DMS 273 treated with DMSO at 0.1 percent for 48 hours (cell line): Measurements from ENCODE around the gene UBL7.

ENCODE experiments used
- DNase-seq: peaks from one replicate; lab custom pipeline; 2025; lab: John Stamatoyannopoulos, UW

UBL7 gene

DNA sequence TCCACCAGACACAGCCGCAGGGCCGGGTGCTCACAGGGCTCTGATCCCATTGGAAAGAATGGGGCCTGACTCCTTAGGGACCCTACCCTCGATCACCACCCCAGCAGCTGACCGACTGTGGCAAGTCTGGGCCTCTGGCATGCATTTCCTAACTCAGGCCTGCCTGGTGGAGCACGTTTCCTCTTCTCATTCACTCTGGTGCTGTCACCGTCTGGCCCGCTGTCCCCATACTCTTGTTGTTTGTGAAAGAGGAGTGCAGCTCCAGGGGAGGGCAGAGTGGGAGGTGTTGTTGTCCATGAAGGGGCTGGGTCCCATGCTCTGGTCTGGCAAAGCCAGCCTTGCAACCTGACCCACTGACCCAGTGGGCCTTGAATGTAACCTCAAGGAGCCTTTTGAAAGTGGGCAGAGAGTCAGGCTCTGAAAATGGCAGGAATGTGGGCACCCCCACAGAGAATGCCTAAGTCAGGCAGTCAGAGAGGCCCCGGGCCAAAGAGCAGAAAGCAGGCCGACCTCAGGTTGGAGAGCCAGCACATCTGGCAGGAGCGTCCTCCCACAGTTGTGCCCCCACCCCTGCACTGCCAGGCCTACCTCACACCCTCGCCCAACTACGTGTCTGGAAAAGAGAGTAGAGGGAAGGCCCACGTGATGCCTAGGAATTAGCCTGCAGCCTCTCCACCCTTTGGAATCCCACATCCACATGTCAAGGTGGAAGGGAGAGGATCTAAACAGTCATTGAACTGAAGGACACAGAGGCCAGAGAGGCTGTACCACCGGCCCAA lies 38.1 kb downstream of the UBL7 start:
- DNase-seq = no peak

GRCh38 chr15:74422265-74422651 lies 38.7 kb downstream of the UBL7 start:
- no peak for DNase-seq

- DNase-seq = no peak
Measured at GRCh38 chr15:74421302-74422245, 39.4 kb downstream of the UBL7 start.

GRCh38 chr15:74420193-74420905 lies 40.6 kb downstream of the UBL7 start:
- no peak for DNase-seq

- no peak for DNase-seq
Measured at GRCh38 chr15:74419432-74419831, 41.5 kb downstream of the UBL7 start.

GRCh38 chr15:74418575-74419338 lies 42.2 kb downstream of the UBL7 start:
- no peak for DNase-seq

- DNase-seq = no peak
Measured at GRCh38 chr15:74417670-74418069, 43.3 kb downstream of the UBL7 start.

DNA sequence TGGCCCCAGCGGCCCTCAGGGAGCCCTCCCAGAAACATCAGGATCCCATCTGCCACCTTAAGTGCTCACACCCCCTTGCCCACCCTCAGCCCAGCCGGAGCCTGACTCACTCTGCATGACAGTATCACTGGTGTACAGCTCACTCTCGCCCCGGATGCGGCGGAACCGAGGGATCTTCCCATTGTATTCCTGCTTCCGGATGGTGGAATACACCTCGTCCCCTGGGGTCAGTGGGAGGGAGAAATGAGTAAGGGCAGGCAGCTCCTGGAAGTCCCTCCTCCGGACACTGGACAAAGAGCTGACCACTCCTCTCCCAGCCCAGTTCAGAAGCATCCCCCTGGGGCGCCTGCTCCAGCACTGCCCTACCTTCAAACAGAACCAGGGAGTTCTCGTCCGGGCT lies 43.7 kb downstream of the UBL7 start:
- no peak for DNase-seq

DNA sequence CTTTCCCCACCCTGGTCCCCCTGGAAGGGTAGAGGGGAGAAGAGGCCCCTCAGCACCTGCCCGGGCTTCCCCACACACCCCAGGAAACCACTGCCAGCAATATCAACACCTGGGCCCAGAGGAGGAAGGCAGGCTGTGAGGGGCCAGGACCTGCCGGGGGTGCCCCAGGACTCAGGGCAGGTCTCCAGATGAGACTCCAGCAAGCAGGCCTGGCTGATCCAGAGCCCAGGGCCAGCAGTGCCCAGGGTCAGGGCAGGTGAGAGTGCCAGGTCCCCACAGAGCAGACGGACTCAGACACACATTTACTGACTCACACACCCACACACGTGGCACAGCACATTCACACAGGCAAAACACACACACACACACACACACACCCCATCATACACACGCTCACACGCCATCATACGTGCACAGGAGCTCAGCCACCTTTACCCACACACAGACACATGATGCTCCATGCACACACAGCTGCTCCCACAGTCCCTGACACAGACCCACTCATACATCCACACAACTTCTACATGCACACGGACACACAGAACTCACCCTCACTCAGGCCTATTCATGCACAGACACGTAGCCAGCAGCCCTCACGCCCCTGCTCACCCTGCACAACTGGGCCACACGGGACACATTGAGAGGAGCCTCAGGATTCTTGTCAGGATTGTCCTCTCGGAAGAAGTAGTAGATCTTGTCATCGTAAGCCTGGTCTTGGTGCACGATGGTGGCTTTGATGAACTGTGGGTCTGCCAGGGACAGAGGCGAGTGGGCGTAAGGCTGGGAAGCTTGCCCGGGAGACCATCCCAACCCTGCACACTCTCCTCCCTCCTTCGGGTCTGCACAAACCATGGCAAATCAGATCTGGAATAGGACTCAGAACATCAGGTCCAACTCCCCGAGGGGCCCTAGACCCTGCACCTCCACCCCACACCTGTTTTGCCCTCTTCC lies 44.7 kb downstream of the UBL7 start:
- no peak for DNase-seq

- no peak for DNase-seq
Measured at GRCh38 chr15:74414603-74415338, 46.2 kb downstream of the UBL7 start.

GRCh38 chr15:74414081-74414580 lies 46.8 kb downstream of the UBL7 start:
- DNase-seq = no peak

DNA sequence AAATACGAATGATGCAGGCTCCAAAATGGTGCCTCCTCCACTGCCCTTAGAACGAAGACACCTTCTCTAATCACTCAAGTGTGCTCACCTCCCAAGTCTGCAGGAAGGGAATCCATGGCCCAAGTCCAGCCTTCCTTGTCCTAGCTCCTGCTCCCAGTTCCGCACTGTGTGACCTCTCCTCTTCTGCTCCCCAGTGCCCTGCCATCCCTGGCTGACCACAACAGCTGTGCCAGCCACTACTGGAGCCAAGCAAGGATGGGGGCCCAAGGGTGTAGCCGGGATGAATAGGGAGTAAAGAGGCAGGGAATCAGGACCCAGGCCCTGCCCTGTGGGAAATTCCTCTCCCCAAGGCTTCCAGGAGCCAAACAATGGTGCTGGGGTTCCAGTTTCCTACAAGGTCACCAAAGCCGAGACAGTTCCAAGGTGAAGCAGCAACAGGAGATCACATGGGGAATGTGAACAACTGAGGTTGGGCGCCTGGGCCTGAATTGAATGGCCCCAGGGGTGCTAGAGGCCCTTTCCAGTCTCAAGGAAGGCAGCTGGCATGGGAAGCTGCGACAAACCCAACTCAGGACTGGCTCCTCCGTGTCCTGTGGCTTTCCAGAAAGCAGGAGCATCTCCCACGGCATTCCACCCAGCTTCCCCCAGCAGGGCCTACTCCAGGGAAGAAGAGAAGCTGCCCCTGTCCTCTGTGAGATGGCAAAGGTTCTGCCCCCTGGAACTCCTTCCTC lies 47.4 kb downstream of the UBL7 start:
- DNase-seq = no peak

GRCh38 chr15:74412159-74412558 lies 48.8 kb downstream of the UBL7 start:
- no peak for DNase-seq

DNA sequence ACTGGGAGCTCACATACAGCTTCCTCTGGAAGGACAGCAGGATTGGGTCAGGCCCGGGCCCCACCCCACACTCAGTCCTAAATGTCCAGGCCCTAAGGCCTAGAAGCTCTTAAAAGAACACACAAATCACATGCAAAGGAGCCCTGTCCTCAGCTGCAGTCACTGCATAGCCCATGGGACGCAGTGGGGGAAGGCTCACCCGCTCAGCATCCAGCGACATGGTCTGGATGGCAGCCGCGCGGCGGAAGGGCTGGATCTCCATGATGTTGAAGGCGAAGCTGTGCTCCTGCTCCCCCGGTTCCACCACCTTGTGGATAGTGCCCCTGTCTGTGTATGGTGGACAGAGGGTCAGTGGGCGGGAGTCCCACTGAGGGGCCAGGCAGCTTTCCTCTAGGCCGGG lies 49.3 kb downstream of the UBL7 start:
- no peak for DNase-seq

DNA sequence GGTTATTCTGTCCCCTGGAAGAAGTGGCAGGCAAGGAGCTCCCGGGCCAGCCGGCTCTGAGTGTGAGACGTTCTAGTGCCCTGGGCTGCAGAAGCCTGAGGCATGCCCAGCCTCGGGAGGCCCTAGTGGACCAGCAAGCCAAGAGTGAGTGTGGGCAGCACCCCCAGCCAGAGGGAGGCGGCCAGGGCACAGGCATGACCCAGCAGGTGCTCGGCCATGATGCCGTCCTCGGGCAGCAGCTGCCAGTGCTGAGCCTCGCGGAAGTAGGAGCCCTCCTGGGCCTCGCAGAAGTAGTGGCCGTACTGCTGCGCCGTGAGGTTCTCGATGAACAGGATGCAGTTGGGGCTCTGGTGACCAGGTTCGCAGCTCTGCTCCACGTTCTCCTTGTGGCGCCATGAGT lies 50.5 kb downstream of the UBL7 start:
- DNase-seq = no peak

- DNase-seq = no peak
Measured at GRCh38 chr15:74409225-74409624, 51.7 kb downstream of the UBL7 start.

- DNase-seq = no peak
Measured at GRCh38 chr15:74408815-74409214, 52.1 kb downstream of the UBL7 start.

GRCh38 chr15:74408385-74408784 lies 52.6 kb downstream of the UBL7 start:
- no peak for DNase-seq
